G401 (cell line): ENCODE measurements around the gene C6orf89. TPM values are rescaled to one million over a fixed set of nuclear protein-coding genes. Genes with fewer than 3 reads are reported as not detected.
"Not testable (repeated sequence)": the region's sequence is repeated elsewhere in the genome, so short reads cannot be mapped to it uniquely, and the experiment has no call there.

Experiments
- DNase-seq: peaks from one replicate; pipeline ENCODE4 v3.0.0-alpha.2; 2015; ENCODE audit warnings: low spot score
- in situ Hi-C: cut with HindIII; loops from 2 replicates; pipeline ENCODE4 v1.10.0; 2016; ENCODE audit warnings: low sequenced_read_pairs, mixed read lengths
- total RNA-seq: library from RNA; depleted of rRNA; stranded (reverse); fragments of >200 nt; shearing (Covaris generic); gene quantifications from 2 replicates; pipeline ENCODE4 v1.2.3, GENCODE V29; 2014

The C6orf89 gene
- total RNA-seq, 1 experiment from 2014 or later, result 30.1 TPM

DNA sequence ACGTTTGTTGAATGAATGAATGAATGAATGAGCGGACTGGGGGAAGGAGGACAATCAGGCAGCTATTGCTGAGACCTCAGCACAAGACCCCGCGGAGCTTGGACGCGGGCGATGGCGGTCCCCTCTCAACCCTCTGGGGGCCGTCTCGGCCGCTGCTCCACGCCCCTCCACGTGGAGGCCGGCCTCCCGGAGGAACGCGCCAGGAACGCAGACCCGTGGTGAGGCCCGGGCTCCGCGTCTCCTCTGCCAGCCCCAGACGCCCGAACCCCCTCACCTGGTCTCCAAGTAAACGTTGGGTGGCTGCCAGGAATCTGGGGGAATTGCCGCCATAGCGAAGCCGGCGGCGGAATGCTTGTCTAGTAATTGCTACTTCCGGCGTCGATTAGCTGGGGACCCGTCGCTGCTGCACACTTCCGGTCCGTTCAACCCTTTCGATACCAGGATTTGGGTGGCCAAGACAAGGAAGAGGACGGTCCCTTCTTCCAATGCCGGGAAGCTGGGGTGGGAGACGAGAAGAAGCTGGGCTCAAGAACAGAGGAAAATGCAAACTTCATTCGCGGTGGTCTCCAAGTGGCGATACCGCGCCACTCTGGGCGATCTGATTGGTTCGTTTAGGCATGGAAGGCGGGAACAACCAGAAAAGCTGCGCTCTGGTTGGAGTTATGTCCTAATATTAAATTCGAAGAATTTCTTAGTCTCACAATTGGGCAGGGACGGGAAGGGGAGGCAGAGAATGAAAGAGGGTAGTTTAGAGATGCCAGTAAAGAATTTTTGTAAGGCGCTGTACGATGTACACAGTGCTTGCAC lies 11.1 kb upstream of the C6orf89 start, which contains the start of gene PPIL1:
PPIL1 (minus strand) TSS at position 361 of the 807 bp plus-strand sequence; CDS start at position 330, 31 bp downstream.
- peak; percentile 93 for DNase-seq
- in situ Hi-C loops, result no loop called here

DNA sequence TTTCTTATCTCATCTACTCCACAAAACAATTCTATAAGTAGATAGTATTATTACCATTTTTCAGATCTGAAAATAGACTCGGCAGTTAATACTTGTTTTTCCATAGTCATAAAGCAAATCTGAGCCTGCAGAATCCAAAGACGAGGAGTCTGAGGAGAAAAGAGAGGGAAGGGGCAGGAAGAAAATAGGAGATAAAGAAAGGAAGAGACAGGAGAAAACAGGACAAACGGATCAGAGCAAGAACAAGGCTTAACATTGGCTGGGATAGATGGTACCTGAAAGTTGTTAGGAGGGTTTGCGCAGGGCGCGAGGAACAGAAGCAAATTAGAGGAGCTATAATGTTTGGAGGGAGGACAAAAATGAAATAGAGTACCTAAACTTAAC lies 10.5 kb upstream of the C6orf89 start:
- in situ Hi-C loops, result no loop called here
- DNase-seq, result no peak

DNA sequence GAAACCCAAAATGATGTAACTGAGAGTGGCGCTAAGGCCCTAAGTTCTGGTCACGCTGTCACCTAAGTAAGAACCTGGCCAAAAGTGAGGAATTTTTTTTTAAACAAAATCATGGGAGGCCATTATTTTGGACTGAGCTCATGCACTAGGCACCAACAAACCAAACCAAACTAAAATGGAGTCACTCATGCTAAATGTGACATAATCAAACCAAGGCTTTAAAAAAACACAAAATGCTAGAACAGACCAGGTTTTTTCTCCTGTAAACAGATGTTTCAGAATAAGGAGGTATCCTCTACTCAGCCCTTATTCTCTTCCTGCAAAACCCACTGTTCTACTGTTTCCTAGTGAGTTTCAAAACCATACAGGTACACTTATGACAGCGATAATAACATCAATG lies 1.1 kb upstream of the C6orf89 start:
- in situ Hi-C loops, result no loop called here
- DNase-seq, result no peak

DNA sequence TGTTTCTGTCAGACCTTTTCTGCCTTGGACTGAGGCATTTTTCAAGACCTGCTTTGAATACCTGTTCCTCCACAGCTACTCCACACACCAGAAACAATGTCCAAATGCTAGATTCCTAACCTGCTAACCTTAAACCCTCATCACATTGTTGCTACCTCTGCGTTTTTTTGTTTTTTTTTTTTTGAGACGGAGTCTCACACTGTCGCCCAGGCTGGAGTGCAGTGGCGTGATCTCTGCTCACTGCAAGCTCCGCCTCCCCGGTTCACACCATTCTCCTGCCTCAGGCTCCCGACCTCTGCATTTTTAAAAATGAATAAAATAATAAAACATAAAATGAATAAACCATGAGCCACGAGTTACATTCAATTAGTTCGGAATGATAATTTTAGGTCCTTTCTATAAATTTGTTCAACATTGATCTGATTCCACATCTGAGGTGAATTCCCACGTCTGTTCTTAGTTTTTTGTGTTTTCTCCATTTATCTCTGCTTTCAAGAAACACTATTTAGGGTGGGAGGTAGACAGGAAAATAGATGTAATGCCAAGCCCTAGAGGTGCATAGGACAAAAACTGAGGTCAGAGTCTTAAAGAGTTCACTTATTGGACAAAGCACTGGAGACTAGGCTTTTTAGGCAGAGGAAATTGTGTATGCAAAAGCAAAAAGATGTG lies 1.3 kb downstream of the C6orf89 start:
- in situ Hi-C loops, result no loop called here
- DNase-seq, result no peak

DNA sequence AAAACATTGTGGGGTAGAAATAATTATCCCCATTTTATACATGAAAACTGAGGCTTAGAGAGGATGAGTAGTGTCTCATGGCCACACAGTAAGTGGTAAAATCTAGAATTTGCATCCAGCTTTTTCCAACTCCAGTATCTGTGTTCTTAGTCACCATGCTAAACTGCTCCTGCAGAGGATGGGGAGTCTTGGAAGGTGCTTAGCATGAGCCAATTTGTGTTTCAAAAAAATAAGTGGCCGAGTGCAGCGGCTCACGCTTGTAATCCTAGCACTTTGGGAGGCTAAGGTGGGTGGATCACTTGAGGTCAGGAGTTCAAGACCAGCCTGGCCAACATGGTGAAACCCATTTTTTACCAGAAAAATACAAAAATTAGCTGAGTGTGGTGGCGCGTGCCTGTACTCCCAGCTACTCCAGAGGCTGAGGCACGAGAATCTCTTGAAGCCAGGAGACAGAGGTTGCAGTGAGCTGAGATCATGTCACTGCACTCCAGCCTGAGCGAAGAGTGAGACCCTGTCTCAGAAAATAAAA lies 2.4 kb downstream of the C6orf89 start:
- in situ Hi-C loops, result no loop called here
- no peak for DNase-seq

DNA sequence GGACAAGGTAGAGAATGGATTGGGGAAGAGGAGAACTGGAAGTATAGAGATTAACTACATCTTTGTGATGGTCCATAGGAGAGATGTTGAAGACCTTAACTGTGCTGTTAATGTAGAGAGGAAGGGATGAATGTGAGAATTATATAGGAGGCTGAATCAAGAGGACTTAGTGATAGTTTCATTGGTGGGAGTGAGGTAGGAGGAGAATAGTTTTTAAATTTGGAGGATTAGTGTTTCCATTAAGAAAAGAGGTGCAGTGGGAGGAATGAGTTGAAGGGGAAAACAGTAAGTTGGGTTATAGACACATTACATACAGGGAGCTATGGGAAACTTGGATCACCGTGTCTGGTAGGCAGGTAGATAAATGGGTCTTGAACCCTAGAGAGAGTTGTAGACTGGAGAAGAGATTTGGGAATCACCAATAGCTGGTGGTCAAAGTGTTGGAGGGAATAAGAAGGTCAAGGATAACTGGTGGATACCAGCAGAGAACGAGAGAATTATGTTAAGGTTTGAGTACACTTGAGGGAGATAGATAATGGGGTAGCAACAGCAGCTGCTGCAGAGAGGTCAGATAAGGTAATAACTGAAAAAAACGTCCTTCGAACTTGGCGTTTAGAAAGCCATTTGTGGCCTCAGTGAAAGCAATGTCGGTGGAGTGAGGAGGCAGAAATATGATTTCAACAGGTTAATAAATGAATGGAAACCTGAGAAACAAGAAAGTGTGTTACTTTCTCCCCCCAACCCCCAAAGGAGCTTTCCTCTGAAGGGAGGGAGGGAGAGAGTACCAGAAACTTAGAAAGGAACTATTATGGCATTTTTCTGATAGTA lies 3.1 kb downstream of the C6orf89 start:
- in situ Hi-C loops, result no loop called here
- DNase-seq, result no peak

DNA sequence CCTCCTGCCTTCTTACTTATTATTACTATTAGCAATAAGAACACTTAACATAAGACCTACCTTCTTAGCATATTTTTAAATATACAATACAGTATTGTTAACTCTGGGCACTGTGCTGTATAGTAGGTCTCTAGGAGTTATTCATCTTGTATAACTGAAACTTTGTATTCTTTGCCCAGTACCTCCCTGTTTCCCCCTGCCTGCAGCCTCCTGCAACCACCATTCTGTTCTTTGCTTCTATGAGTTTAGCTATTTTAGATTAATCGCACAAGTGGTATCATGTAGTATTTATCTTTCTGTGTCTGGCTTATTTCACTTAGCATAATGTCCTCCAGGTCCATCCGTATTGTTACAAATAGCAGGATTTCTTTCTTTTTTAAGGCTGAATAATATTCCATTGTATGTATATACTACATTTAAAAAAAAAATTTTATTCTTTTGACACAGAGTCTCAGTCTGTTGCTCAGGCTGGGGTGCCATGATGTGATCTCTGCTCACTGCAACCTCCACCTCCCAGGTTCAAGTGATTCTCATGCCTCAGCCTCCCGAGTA lies 4.4 kb downstream of the C6orf89 start:
- no peak for DNase-seq
- in situ Hi-C loops, result no loop called here

DNA sequence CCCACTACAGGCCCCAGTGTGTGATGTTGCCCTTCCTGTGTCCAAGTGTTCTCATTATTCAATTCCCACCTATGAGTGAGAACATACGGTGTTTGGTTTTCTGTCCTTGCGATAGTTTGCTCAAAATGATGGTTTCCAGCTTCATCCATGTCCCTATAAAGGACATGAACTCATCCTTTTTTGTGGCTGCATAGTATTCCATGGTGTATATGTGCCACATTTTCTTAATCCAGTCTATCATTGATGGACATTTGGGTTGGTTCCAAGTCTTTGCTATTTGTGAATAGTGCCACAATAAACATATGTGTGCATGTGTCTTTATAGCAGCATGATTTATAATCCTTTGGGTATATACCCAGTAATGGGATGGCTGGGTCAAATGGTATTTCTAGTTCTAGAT lies 5.4 kb downstream of the C6orf89 start:
- DNase-seq, in situ Hi-C loops: not testable (repeated sequence)

DNA sequence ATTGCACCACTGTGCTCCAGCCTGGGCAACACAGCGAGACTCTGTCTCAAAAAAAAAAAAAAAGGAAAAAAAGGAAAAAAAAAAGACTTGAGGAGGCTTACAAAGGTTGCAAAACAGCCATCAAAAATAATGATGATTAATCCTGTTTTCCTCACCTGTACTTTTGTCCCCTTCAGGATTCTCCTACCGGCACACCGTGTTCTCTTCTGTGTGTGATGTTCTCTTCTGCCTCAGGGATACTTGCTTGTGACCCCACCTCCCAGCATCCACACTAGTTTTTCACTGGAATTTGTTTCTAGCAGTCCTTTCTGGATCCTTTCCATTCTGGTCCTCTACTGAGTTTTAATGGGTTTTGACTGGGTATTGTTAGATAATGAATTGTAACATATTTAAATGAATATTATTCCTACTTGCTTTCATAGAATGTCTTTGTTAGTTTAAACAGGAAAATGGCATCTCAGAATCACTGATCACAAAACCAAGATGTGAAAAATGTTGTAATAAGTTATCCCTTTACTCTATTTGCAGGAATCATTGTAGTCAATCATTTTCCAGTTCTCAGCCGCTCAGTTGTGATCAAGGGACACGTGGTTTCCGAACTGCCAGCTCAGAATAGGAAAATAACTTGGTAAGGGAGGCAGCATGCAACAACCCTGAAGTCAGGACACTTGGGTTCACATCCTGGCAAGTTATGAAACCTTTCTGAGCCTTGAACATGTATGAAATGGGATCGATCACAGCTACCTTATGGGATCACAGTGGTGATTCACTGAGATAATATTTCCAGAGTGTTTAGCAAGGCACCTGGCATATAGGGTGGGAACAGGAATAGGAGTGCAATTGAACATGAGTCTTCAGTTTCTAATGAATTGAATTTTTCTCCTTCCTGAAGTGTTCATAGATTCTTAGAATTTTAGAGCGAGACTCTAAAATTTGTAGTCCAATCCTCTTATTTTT lies 8.5 kb downstream of the C6orf89 start:
- DNase-seq, result no peak
- in situ Hi-C loops, result no loop called here

DNA sequence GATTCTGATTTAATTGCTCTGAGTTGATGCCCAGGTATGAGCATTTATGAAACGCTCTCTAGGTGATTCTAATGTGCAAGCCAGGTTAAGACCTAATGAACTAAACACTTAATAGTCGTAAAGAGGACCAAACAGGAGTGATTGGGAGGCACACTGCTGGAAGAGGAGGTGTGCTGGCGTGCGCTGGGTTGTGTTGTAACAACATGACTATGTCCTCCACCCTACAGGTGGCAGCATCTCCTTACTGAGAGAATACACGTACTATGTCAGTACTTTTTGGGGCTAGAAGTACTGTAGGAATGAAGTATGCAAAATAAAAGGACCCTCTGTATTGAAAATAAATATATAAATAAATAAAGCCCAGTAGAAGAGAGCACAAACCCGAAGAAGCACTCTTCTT lies 11.9 kb downstream of the C6orf89 start:
- in situ Hi-C loops, result no loop called here
- no peak for DNase-seq

DNA sequence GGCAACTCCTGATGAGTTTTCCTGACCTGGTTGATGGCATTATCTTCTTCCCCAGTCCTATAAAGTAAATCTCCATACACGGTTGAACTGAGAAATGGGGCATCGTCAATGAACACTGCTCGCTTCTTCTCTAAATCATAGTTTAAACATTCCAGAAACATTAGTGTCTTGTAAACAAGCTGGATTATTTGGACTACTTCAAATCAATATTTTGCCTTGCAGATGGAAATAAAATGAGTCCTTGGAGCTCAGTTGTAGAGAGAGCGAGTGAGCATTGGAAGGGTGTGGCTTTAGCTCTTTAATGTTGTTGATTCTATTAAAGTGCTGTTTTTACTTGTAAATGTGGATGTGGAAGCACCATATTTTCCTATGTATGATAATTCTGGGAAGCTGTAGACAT lies 18.4 kb downstream of the C6orf89 start:
- DNase-seq, result no peak
- in situ Hi-C loops, result no loop called here

DNA sequence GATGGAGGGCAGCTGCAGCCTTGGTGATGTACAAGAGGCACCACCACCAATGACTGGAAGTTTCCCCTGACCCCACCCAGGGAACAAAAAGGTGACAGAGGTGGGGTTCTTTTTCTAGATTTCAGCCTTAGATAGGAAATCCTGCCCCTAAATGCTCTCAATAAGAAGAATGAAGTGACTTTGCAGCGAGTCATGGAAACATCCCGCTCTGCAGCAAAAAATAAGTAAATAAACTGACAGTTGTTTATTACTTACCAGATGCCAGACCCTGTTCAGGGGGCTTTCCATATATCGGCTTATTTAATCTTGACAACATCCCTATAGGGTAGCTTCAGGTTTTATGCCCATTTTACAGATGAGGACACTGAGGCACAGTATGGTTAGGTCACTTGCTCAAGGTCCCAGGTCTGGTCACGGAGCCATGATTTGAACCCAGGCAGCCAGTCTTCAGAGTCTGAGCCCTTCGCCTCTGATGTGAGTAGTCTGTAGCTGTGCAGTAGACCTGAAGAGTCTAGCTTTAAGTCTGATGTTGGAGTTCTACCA lies 19.2 kb downstream of the C6orf89 start:
- DNase-seq, result no peak
- in situ Hi-C loops, result no loop called here

DNA sequence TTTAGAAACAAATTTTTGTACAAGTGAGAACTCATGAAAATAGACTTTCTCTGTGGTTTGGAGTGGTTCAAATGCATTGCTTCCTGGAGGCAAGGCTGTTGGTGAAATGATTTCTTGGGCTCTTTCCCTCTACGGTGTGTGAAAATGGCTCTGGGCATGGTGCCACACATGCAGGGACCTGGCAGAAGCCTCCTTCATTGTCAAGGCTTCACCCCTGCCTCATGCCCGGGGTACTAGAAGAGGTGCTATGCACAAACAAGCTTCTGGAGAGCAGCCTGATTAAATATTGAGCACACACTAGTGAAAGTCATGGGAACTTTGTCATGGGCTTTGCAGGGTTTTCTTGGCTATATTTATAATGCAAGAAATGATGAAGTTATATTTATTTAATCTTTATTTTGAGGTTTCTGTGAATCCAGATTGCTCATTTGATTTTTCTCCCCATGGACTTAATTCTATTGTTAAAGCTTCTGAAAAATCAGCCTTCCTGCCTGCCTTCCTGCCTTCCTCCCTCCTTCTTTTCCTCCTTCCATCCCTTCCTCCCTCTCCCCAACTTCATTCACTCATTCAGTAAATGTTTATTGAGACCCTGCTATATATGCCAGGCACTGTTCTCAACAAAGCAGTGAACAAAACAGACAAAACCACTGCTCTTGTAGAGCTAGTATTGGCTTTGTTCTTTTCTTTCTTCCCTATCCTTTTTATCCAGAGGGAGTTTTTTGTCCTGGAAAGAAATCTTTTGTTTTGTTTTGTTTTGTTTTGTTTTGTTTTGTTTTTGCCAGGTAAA lies 21.0 kb downstream of the C6orf89 start:
- in situ Hi-C loops, result no loop called here
- peak; percentile 88 for DNase-seq

DNA sequence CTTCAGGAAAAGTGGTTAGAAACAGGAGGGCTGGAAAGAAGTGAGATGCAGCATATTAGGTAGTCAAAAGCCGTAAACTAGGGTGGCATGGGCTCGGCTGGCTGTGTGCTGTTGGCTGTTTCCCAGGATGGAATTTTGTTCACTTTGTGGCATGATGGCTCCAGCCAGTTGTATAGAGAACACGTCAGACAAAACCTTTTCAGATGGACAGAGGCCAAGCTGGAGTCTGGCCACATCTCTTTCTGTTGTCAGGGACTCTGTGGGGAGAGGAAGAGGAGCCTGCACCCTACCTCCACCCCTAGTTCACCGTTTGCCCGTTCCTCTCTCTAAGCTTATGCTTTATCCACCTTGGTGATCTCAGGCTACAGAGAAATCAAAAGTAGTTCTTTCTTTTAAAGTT lies 22.0 kb downstream of the C6orf89 start:
- DNase-seq, result peak; percentile 62
- in situ Hi-C loops, result no loop called here

DNA sequence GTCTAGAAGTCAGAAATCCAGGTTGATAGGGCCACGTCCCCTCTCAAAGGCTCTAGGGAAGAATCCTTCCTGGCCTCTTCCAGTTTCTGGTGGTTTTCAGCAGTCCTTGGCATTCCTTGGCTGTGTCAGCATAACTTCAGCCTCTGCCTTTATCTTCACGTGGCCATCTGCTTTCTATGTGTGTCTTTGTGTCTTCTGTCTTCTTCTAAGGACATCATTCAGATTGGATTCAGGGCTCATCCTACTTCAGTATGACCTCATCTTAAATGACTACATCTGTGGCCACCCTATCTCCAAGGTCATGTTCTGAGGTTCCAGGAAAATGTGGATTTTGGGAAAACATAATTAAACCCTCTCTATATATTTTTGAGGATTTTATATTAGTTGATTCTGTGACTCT lies 23.0 kb downstream of the C6orf89 start:
- in situ Hi-C loops, result no loop called here
- no peak for DNase-seq

DNA sequence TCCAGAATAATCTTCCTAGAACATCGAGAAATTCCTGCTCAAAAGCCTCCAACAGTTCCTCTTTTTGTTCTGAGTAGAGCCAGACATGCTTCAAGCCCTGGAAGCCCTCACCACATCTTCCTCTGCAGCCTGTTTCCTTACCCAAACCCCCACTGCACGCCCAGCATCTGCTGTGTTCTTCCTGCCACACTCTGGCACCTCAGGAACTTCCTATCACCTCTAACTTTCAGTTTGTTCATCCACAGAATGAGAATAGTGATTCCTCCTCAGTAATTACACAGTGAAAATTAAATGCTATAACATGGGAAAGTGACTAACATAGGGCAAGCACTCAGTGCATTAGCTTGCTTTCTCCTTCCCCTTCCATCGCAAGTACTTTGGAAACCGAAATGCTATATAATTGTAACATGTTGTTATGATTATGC lies 26.3 kb downstream of the C6orf89 start:
- in situ Hi-C loops, result no loop called here
- DNase-seq, result no peak

DNA sequence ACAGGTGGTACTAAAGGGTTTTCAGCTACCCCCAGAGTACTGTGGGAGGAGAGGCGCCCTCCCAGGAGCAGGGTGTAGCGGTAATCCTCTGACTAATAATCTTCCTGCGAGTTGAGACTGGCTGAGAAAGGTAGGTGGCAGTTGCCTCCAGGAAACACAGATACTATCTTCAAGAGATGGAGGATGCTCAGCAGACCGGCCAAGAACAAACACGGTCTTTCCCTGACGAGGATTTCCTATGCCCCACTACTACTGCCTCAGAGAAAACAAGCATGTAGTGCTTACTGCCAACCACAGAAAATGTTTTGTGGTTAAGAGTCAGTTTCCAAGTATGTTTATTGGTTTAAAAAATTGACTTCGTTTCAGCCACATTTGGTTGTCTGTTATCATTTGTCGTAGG lies 26.8 kb downstream of the C6orf89 start:
- in situ Hi-C loops, result no loop called here
- DNase-seq, result no peak
